GM21381 (cell line): ENCODE data around the gene PPP1CC.
"Not testable (repeated sequence)": the region's sequence is repeated elsewhere in the genome, so short reads cannot be mapped to it uniquely, and the experiment has no call there.

ENCODE experiments used
- ATAC-seq: cut with Tn5 transposase; IDR thresholded peaks from one replicate; pipeline ENCODE4 v1.9.1; 2021; ENCODE audit warnings: mild to moderate bottlenecking, moderate library complexity; ENCODE audit not compliant: unreplicated experiment

Gene PPP1CC

DNA sequence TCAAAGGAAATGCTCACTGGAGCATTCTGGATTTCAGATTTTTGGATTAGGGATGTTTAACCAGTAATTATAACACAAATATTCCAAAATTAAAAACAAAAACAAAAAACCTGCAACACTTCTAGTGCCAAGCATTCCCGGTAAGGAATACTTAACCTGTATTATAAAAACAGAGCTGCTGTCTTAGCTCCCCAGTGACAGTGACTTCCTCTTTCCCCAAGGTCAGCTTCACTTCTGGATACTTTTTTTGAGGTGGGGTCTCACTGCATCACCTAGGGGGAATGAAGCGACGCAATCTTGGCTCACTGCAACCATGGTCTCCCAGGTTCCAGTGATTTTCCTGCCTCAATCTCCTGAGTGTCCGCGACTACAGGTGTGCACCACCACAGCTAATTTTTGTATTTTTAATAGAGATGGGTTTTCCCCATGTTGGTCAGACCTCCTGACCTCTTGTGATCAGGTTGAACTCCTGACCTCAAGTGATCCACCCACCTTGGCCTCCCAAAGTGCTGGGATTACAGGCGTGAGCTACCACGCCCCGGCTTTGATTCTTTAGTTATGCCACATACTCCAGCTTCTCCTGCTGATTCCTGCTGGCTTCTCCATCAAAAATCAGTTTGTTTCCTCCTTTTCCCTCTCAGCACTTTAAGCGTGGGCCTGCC is 15.9 kb downstream of the PPP1CC start:
- no peak for ATAC-seq

DNA sequence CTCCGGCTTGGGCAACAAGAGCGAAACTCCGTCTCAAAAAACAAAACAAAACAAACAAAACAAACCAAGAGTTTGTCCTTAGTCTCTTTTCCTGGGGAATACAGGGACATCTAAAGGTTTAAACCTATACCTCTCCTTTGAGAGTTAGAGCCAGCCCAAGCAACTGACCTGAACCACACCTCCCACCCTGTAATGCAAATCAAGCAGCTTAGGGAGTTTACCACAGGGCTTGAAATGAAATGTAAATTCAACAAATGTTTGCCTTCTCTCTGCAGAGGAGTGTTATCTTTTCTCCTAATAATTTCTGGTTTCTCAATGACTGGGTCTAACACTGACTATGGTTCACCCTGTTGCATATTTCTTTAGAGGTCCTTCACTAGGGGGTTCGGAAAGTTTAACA is 16.7 kb downstream of the PPP1CC start:
- ATAC-seq: no peak

DNA sequence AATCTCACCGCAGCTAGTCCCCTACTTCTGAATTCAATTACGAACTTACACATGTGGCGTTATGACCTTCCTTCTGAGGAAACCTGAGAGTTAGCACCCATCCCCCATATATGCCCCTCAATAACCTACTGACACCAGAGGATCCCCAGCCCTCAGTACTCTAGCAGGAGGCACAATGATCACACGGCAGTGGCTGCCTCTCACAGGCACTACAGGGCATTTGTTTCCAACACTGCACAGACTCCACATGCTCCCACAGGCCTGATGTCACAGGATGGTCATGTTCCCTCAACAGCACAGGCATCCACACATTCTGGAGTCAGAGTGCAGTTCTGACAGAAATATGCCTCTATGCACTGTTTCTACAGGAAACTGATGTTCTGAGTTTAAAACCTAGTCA is 17.4 kb downstream of the PPP1CC start:
- ATAC-seq: no peak

DNA sequence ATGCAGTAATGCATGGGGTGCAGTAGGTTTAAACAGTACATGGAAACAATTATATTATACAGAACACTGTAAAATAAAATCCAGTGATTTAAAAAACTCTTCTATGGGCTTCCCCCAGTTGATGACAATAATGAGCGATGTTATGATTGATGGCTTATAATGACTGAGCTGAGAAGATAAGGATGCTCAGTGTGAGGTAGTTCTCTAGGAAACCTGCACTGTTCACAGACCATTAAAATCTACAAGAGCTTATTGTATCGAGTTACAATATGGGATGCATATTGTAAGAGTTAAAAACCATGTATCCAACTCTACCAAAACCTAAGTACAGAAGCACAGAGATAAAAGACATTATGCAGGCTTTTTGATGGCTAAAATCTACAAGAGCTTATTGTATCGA is 19.8 kb downstream of the PPP1CC start:
- ATAC-seq: not testable (repeated sequence)

DNA sequence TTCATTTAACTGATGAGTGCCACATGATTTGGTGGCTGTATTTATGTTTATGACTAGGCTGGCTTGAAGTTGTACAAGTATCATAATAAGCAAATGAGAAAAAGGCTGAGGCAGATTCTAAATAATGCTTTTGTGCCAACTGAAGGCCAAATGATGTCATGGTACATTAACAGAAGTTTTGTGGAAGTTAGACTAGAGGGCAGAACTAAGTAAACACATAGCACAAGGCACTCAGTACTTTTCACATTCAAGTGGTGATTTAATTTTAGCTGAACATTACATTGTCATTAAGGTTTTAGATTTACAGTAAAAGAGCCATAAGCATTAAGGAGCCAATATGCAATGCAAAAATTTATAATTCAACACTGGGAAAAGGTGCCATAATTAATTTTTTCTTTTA is 21.1 kb downstream of the PPP1CC start:
- no peak for ATAC-seq

DNA sequence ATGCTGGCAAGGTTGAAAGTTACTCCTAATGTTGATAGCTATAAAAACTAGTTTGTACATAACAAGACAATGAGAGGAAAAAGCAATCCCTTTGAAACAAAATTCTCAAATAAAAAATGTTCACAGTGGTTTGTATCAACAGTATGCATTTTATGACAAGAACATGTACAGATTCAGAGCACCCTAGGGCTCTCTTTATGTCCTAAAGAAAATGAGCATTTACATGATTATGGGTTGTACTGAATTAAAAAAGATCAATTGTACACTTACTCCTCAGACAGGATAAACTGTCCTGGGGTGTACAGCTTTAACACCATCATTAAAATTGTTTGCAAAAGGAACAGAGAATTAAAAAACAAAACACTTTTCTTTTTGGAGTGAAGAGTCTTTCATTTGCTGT is 22.2 kb downstream of the PPP1CC start:
- no peak for ATAC-seq

DNA sequence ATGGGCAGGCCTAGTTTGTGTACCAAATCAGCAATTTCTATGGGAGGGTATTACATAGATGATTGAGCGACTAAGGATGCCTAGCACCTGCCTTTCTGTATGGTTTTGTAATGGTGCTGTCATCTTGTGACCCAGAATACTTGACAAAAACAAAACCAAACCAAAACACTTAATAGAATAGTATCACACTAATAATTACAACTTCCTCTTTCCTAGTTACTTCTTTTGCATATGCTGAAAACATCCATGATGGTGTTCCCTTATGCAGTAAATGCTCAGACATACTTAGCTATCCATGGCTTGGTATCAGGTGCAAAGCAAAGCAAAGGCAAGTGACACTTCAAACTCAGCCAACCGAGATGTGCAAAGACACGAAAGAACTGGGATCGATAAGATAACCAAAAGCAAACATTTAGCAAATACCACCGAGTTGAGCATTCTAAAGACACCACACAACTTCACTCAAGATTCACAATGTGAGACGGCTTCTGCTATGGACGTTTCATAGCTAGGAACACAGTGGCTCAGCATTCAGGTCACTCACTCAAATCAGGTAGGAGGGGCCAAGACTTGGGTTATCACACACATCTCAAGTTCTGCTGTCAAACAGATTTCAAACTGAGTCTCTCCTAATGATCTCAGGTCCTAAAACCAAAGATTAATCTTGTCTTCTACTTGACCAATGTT is 24.3 kb downstream of the PPP1CC start:
- no peak for ATAC-seq

DNA sequence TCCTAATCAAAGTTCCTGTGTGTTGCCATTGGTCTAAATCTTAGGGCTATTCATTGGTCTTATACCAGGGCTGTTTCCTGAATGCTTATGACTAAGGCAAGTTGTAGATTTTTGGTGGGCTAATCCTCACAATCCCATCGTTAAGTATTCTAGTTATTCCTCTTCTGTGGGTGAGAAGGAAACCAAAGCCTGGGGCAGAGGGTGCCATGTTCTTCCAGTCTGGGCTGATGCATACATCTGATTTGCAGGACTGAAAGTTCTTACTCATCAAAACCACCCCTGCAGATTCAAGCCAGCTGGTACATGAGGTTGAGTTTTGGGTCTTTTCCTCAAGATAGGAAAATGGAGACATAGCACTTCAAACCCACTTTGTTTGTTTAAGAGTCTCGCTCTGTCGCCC is 25.7 kb downstream of the PPP1CC start:
- ATAC-seq: no peak

DNA sequence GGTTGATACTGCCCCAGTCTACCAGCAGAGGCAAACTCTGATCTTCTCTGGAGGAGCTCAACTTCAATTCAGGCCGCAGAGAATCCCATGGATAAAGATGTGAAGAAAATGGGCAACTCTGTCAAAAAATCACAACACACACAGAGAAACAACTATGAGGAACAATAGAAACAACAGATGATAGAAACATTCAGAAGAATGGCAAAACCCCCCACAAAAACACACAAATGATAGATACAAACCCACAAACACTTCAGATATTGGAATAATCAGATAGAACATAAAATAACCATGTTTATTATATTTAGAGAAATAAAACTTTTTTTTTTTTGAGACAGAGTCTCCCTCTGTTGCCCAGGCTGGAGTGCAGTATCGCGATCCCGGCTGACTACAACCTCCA is 33.8 kb downstream of the PPP1CC start:
- no peak for ATAC-seq

DNA sequence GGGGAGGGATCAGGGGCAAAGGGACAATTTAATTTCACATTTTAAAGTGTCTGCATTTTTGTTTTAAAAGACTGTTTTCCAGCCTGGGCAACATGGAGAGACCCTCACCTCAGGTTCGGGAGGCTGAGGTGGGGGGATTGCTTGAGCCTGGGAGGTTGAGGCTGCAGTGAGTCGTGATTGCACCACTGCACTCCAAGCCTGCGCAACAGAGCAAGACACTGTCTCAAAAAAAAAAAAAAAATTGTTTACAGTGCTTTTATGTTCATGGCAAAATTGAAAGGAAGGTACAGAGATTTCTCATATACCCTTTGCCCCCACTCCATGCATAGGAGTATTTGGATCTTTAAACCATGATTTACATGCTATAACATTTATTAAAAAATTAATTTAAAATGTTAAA is 37.4 kb downstream of the PPP1CC start:
- no peak for ATAC-seq

DNA sequence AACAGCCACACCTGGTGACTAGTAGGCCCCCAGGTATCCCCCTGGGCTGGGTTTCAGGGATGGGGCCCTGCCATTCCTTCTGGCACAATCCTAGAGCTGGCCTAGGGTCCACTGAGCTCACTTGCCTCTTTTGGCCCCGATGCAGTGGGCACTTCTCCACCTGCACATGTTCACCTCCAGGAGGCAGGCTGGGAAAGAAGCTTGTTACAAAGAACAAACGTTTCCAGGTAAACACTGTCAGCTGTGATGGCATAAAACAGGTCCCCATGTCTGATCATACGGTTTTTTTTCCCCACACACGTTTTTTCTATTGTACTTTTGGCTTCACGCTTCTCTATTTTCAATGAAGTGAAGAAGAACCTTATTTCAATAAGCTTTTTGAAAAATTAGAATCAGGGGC is 37.9 kb downstream of the PPP1CC start:
- no peak for ATAC-seq

DNA sequence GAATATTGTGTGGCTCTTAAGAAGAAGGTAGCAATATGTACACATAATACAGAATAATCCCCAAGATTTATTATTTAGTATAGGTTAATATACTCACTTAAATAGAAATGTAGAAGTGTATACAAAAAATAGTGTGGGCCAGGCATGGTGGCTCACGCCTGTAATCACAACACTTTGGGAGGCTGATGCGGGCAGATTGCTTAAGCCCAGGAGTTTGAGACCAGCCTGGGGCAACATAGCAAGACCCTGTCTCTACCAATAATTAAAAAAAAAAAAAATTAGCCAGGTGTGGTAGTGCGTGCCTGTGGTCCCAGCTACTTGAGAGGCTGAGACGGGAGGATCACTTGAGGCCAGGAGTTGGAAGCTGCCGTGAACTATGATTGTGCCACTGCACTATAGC is 38.5 kb downstream of the PPP1CC start:
- no peak for ATAC-seq

DNA sequence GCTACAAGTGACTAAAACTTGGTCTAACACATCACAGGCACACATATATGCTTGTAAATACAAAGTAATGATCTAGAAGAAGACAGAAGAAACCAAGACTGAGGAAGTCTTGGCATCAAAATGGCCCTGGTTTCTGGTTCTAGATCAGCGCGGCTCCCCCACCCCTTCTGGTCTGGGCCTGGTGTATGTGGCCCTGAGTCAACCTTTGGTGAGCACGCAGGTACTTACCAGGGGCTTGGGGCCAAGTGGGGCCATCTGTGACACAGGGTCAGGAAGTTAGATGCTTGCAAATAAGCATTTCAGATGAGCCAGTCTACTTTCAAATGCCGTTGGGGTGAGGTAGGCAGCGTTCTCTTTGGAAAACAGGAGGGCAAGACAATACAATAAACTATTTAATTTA is 40.6 kb downstream of the PPP1CC start:
- ATAC-seq: no peak

DNA sequence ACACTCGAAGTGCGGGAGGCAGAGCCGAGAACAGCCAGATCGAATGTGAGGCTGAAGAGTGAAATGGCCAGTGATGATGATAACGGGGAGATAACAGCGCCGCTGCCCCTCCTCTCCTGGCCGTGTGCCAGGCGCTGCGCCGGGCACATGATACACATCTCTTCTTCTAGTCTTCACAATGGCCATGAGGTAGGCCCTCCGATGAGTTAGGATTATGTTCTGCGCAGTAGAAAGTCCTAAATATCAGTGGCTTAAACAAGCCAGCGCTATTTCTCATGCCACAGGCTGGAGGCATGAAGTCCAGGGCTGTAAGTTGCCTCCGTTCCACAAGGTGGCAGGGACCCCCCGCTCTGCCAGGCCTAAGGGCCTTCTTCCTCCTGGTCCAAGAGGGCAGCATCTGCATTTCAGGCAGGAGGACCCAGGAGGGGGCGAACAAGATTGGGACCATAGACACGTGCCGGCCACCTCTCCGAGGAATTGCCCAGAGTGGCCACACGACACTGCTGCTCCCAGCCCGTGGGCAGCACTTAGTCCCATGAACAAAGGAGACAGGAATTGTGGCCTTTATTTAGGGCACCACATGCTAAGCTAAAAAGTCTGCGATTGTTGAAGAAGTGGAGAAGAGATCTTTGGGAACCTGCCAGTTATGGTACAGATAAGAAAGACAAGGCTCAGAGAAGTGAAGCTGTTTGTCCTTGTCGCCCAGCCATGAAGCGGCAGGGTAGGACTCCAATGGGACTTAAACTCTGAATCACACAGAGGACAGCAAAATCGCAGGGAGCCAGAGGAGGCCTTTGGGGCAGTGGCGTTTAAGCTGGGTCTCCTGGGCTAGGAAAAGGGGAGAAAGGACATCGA is 42.9 kb downstream of the PPP1CC start:
- ATAC-seq: no peak

DNA sequence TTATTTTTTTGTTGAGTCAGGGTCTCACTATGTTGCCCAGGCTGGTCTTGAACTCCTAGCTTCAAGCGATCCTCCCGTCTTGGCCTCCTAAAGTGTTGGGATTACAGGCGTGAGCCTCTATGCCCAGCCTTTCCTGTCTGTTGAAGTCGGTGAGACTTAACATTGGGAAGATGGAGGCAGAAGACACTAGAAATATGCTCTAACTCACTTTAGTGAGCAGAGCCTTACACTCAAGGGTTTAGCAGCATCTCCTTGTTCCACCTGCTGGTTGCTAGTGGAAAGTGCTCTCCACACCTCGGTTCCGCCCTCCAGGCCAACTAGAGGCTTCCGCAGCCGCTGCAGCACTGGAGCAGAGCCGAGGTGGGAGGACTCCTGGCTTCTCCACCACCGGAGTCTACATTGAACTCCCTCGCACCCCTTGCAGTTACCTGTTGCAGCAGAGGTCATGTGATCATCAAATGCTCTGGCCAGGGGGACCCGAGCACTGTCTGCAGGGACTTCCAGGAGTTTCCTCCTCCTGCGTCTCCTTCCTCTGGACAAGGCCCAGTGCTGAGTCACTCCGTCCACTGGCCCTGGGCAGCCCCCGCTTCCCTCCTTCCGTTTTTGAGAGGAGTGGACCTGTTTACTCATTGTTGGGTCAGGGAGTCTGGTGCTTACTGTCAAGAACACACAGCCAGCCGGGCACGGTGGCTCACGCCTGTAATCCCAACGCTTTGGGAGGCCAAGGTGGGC is 44.4 kb downstream of the PPP1CC start:
- peak; percentile 93 for ATAC-seq

DNA sequence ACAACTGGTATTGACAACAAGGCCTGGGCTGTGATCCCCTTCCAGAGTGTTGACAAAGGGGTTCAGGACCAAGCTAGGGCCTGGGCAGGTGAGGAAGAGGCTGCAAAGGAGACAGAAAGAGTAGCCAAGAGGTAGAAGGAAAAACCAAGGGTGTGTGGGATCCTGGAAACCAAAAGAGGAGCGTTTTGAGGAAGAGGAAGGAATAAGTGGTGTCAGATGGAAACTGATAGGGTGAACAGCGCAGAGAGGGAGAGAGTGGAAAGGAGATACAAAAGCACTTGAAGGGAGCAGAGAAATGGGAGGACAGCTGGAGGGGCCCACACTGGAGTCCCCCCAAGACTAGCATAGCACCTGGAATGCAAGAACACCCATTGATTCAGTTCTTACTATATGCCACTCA is 45.5 kb downstream of the PPP1CC start:
- no peak for ATAC-seq

DNA sequence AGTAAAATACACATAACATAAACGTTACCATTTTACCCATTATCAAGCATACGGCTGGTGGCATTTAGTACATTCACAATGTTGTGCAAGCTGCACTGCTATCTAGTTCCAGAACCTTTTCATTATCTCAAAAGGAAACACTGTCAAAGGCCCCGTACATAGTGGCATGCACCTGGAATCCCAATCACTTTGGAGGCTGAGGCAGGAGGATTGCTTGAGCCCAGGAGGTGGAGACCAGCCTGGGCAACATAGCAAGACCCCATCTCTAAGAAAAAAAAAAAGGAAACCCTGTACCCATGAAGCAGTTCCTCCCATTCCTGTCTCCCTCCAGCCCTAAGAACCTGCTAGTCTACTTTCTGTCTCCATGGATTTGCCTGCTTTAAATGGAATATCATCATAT is 46.4 kb downstream of the PPP1CC start:
- no peak for ATAC-seq

DNA sequence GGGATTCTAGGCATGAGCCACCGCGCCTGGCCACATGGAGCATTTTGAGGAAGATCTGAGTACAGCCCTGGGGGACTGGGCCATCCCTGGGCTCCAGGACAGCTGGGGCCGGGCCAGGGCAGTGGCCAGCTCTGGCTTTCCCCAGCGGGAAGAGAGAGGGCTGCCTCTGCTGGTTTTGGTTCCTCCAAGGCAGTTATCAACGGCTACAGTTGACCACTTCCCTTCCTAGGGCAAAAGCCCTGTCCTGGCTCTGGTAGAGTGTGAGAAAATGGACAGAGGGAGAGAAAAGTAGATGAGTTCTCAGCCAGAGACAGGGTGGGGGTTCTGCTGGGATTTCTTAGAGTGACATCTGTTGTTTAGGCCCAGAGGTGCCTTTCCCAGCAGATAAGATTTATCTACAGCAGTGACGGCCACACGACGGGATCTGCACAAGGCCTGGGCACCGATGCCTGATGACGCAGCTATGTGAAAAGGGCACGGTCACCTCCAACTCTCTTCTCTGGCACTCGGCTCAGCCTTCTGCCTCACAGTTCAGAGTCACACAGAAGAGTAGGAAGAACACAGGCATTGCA is 48.3 kb downstream of the PPP1CC start:
- no peak for ATAC-seq

DNA sequence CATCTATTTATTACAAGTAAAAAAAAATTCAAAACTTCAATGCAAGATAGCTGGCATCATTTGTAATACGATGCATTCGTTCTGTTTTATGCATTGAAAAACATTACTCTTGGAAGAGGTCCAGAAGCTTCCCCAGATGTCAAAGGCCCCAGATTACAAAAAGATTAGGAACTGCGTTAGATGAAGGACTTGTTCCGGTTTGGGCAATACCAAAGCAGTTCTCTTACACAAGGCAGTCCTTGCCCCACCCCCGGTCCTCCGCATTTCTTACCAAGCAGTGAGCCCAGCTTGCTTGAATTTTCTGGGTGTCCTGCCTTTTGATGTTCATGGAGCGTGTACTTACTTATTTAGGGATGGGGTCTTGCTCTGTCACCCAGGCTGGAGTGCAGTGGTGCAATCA is 49.0 kb downstream of the PPP1CC start:
- ATAC-seq: no peak

DNA sequence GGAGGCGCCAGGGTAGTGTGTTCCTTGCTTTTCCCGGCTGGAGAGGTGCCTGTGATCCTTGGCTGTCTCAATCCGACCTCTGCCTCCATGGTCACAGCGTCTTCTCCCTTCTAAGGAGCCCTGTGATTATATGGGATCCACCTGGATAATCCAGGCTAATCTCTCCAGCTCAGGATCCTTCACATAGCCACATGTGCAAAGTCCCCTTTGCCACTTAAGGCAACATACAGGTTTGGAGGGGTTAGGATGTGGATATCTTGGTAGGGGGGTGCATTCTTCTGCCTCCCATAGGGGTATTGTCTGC is 52.6 kb downstream of the PPP1CC start:
- ATAC-seq: no peak
